RWPE2 (cell line): ENCODE measurements around the gene PBX2.
A peak's percentile ranks its signal among the peaks of the same experiment; 100 is the strongest.

ENCODE experiments used
- ATAC-seq: fragments of 200-7000 bp; cut with Tn5 transposase; 3 replicates; pipeline ENCODE4 v1.9.1; 2021; ENCODE audit warnings: low read depth
- DNase-seq: peaks from one replicate; pipeline ENCODE4 v3.0.0-alpha.2; 2020; ENCODE audit warnings: low spot score
- H3K27ac ChIP-seq: fragments of 450-650 bp; 2 replicates; pipeline ENCODE4 v1.5.1; 2017; ENCODE audit warnings: mild to moderate bottlenecking; ENCODE audit not compliant: poor library complexity, severe bottlenecking
- H3K27me3 ChIP-seq: fragments of 250-450 bp; sonication (Bioruptor Pico); 2 replicates; pipeline ENCODE4 v1.5.1; 2021; ENCODE audit warnings: mild to moderate bottlenecking, moderate library complexity; ENCODE audit not compliant: insufficient read depth, poor library complexity, severe bottlenecking
- H3K36me3 ChIP-seq: fragments of 250-450 bp; sonication (Bioruptor Pico); 2 replicates; pipeline ENCODE4 v1.5.1; 2020; ENCODE audit warnings: low read depth, mild to moderate bottlenecking, moderate library complexity
- H3K4me1 ChIP-seq: fragments of 250-450 bp; sonication (Bioruptor Pico); 2 replicates; pipeline ENCODE4 v1.5.1; 2021; ENCODE audit warnings: mild to moderate bottlenecking, moderate library complexity; ENCODE audit not compliant: insufficient read depth, poor library complexity, severe bottlenecking
- H3K4me3 ChIP-seq: fragments of 250-450 bp; sonication (Bioruptor Pico); 2 replicates; pipeline ENCODE4 v1.5.1; 2021; ENCODE audit warnings: mild to moderate bottlenecking, moderate library complexity; ENCODE audit not compliant: severe bottlenecking
- H3K9me3 ChIP-seq: fragments of 250-450 bp; sonication (Bioruptor Pico); 2 replicates; pipeline ENCODE4 v1.5.1; 2021; ENCODE audit warnings: mild to moderate bottlenecking, moderate library complexity; ENCODE audit not compliant: severe bottlenecking
- CTCF ChIP-seq: fragments of 450-650 bp; IDR thresholded peaks from one replicate; pipeline ENCODE4 v1.5.1; 2017; ENCODE audit warnings: mild to moderate bottlenecking, moderate library complexity; ENCODE audit not compliant: poor library complexity, severe bottlenecking

Gene PBX2

GRCh38 chr6:32175711-32176475, 14.1 kb downstream of the PBX2 start, which contains the start of gene AGPAT1:
TSS of gene AGPAT1 (minus strand) at chr6:32176084. CDS start at chr6:32171496, 4,588 bp downstream.
- peak within 1 kb of the TSS; percentile 45 for H3K4me3 ChIP-seq

GRCh38 chr6:32175322-32175710, 14.7 kb downstream of the PBX2 start:
- DNase-seq, result no peak
- no peaks in the 10 kb centered on the region for H3K27me3 ChIP-seq
- peak overlapping the region; percentile 45 for H3K4me3 ChIP-seq
- H3K9me3 ChIP-seq, result no peaks in the 10 kb centered on the region
- TF ChIP-seq CTCF, result no peak
- peaks cover 4% of the 10 kb centered on the region for H3K4me1 ChIP-seq
- peaks cover 5% of the 10 kb centered on the region for H3K36me3 ChIP-seq
- peak overlapping the region; percentile 89 for H3K27ac ChIP-seq
- no peak for ATAC-seq

More at GRCh38 chr6:32175711-32176475, 14.1 kb downstream of the PBX2 start, which contains the start of gene AGPAT1:
- H3K36me3 ChIP-seq, result peaks cover 7% of the 10 kb centered on the region
- DNase-seq, result peak; percentile 93
- peak within 1 kb of the TSS; percentile 89 for H3K27ac ChIP-seq
- peak; percentile 68 for ATAC-seq
- peaks cover 4% of the 10 kb centered on the region for H3K4me1 ChIP-seq
- no peaks in the 10 kb centered on the region for H3K27me3 ChIP-seq
- no peaks in the 10 kb centered on the region for H3K9me3 ChIP-seq
- no peak for TF ChIP-seq CTCF

- H3K9me3 ChIP-seq, result no peaks in the 10 kb centered on the region
- DNase-seq, result no peak
- no peak for ATAC-seq
- no peak overlapping the region for H3K4me3 ChIP-seq
- H3K27me3 ChIP-seq, result no peaks in the 10 kb centered on the region
- peaks cover 4% of the 10 kb centered on the region for H3K4me1 ChIP-seq
- no peak for TF ChIP-seq CTCF
- no peak overlapping the region for H3K27ac ChIP-seq
- H3K36me3 ChIP-seq, result peaks cover 14% of the 10 kb centered on the region
These were observed 15.6 kb downstream of the PBX2 start for GRCh38 chr6:32174416-32174815.

- Histone ChIP-seq H3K4me3 (no peak overlapping the region), H3K4me1 (peaks cover 4% of the 10 kb centered on the region), H3K36me3 (peaks cover 26% of the 10 kb centered on the region), H3K9me3 (no peaks in the 10 kb centered on the region), H3K27ac (no peak overlapping the region), H3K27me3 (no peaks in the 10 kb centered on the region)
- DNase-seq (no peak), ATAC-seq (no peak)
- TF ChIP-seq CTCF, result no peak
These were observed 16.8 kb downstream of the PBX2 start for GRCh38 chr6:32173051-32173727.
